Caco-2 (cell line): ENCODE results near the gene TGM1. TPM values are rescaled to one million over a fixed set of nuclear protein-coding genes. Genes with fewer than 3 reads are reported as not detected.
A peak's percentile ranks its signal among the peaks of the same experiment; 100 is the strongest.

Experiments used
- BruUV-seq: library from RNA; stranded (reverse); fragments of 400-500 nt; replicated peaks from 2 replicates; lab custom pipeline; 2021; lab: Mats Ljungman, UMichigan
- CTCF ChIA-PET: fragments of 300-600 bp; sonication (Branson Sonifier 250); formaldehyde crosslinking; loops from one replicate; lab custom pipeline; 2022; ENCODE audit warnings: antibody characterized with exemption; lab: Charles Lee
- POLR2A ChIA-PET: fragments of 300-600 bp; sonication (Branson Sonifier 250); formaldehyde crosslinking; loops from one replicate; lab custom pipeline; 2022; ENCODE audit warnings: antibody characterized with exemption; lab: Charles Lee
- DNase-seq, 2 experiments: peaks; one replicate each; pipeline versions ENCODE4 v3.0.0 to v3.0.0-alpha.2; 2020 to 2022
- H3K27me3 ChIP-seq: replicated peaks from 2 replicates; pipeline ENCODE4 v1.6.0; 2011; ENCODE audit warnings: low read length; ENCODE audit not compliant: control insufficient read depth, insufficient read depth
- H3K36me3 ChIP-seq: 2 replicates; pipeline ENCODE4 v1.5.1; 2011; ENCODE audit warnings: low read length; ENCODE audit not compliant: control insufficient read depth, insufficient read depth
- H3K4me1 ChIP-seq: fragments of 250-450 bp; sonication (Bioruptor Pico); 2 replicates; pipeline ENCODE4 v1.5.1; 2020; ENCODE audit warnings: mild to moderate bottlenecking
- H3K4me3 ChIP-seq: 2 replicates; pipeline ENCODE4 v1.5.1; 2011; ENCODE audit warnings: low read depth, mild to moderate bottlenecking, control low read depth, low read length
- H3K9me3 ChIP-seq: fragments of 250-450 bp; sonication (Bioruptor Pico); 2 replicates; pipeline ENCODE4 v1.5.1; 2020; ENCODE audit warnings: mild to moderate bottlenecking, moderate library complexity
- H3K27ac Mint-ChIP-seq: one replicate; pipeline ENCODE4 v1.8.0; 2022; ENCODE audit warnings: mixed read lengths; ENCODE audit not compliant: unreplicated experiment
- H3K27me3 Mint-ChIP-seq: one replicate; pipeline ENCODE4 v1.8.0; 2022; ENCODE audit warnings: mixed read lengths; ENCODE audit not compliant: insufficient read depth, unreplicated experiment
- H3K36me3 Mint-ChIP-seq: one replicate; pipeline ENCODE4 v1.8.0; 2022; ENCODE audit warnings: mild to moderate bottlenecking, mixed read lengths; ENCODE audit not compliant: insufficient read depth, unreplicated experiment
- H3K4me1 Mint-ChIP-seq: one replicate; pipeline ENCODE4 v1.8.0; 2022; ENCODE audit warnings: low read depth, mixed read lengths; ENCODE audit not compliant: unreplicated experiment
- H3K4me3 Mint-ChIP-seq: one replicate; pipeline ENCODE4 v1.8.0; 2022; ENCODE audit warnings: mild to moderate bottlenecking, moderate library complexity, mixed read lengths; ENCODE audit not compliant: unreplicated experiment
- H3K9me3 Mint-ChIP-seq: one replicate; pipeline ENCODE4 v1.8.0; 2022; ENCODE audit warnings: mixed read lengths; ENCODE audit not compliant: unreplicated experiment
- CTCF ChIP-seq, 2 experiments: fragments of 200-600 bp in 1 of 2; IDR thresholded peaks; 1 replicate in 1 of 2; 2 replicates in 1 of 2; pipeline versions ENCODE4 v1.5.1 to v1.8.0; 2011 to 2022; ENCODE audit warnings: antibody characterized with exemption in 1 of 2, control low read depth in 1 of 2, inconsistent platforms in 1 of 2, low read depth in 1 of 2, low read length in 1 of 2, mild to moderate bottlenecking in 1 of 2, moderate library complexity in 1 of 2; ENCODE audit not compliant: insufficient read depth in 1 of 2, severe bottlenecking in 1 of 2, unreplicated experiment in 1 of 2
- intact Hi-C: fragments of 100-400 bp; cut with micrococcal nuclease; formaldehyde crosslinking; loops from one replicate; pipeline ENCODE4 v1.10.0; 2022; ENCODE audit not compliant: unreplicated experiment
- total RNA-seq: library from RNA; stranded (reverse); gene quantifications from 2 replicates; pipeline ENCODE4 v1.2.3, GENCODE V29; 2022

TGM1 gene
- total RNA-seq, 1 experiment from 2014 or later: 5.9 TPM

GRCh38 chr14:24232645-24233537 lies 30.1 kb downstream of the TGM1 start, which contains the start of gene GMPR2:
GMPR2 (plus strand) TSS chr14:24232929; CDS start chr14:24233254, 325 bp downstream.
- ChIA-PET CTCF (interaction anchor here (1.8 kb wide), 1 partner anchor 10 kb away, joined by 7 read pairs; the partner anchor contains the start of gene TINF2), POLR2A (interaction anchor here (1.8 kb wide), 1 partner anchor 10 kb away, joined by 20 read pairs; the partner anchor contains the start of gene TINF2)
- H3K9me3 Mint-ChIP-seq: no peaks in the 10 kb centered on the region
- BruUV-seq: TSS peak; percentile 71
- Histone ChIP-seq H3K27me3 (no peaks in the 10 kb centered on the region), H3K9me3 (no peaks in the 10 kb centered on the region), H3K4me3 (peak within 1 kb of the TSS; percentile 76), H3K36me3 (peaks cover 3% of the 10 kb centered on the region; the same call in 1 of the 2 replicates), H3K4me1 (no peaks in the 10 kb centered on the region)
- intact Hi-C loops: loop anchor here (1.0 kb wide), 2 partner anchors 9 to 17 kb away; partner anchors contain the start of genes MDP1 and TINF2
- H3K4me1 Mint-ChIP-seq: peaks cover 3% of the 10 kb centered on the region
- peak within 1 kb of the TSS; percentile 85 for H3K27ac Mint-ChIP-seq
- TF ChIP-seq CTCF (IDR thresholded peaks at IDR 0.05; ENCODE audit: insufficient read depth in 1 of 2, low read depth in 1 of 2, low read length in 1 of 2, severe bottlenecking in 1 of 2, unreplicated experiment in 1 of 2): no peak
- DNase-seq: no peak
- peaks cover 32% of the 10 kb centered on the region for H3K36me3 Mint-ChIP-seq
- H3K27me3 Mint-ChIP-seq: no peaks in the 10 kb centered on the region
- H3K4me3 Mint-ChIP-seq: peak within 1 kb of the TSS; percentile 81

- peak; percentile 93 to 94 for DNase-seq
- no peak for TF ChIP-seq CTCF (IDR thresholded peaks at IDR 0.05; ENCODE audit: insufficient read depth in 1 of 2, low read depth in 1 of 2, low read length in 1 of 2, severe bottlenecking in 1 of 2, unreplicated experiment in 1 of 2)
- peaks cover 31% of the 10 kb centered on the region for H3K36me3 Mint-ChIP-seq
- Histone ChIP-seq H3K4me1 (no peaks in the 10 kb centered on the region), H3K27me3 (no peaks in the 10 kb centered on the region), H3K4me3 (peak within 1 kb of the TSS; percentile 76), H3K36me3 (peaks cover 3% of the 10 kb centered on the region; the same call in 1 of the 2 replicates), H3K9me3 (no peaks in the 10 kb centered on the region)
- ChIA-PET POLR2A (interaction anchor here (1.8 kb wide), 1 partner anchor 10 kb away, joined by 20 read pairs; the partner anchor contains the start of gene TINF2), CTCF (interaction anchor here (1.8 kb wide), 1 partner anchor 10 kb away, joined by 7 read pairs; the partner anchor contains the start of gene TINF2)
- no peaks in the 10 kb centered on the region for H3K27me3 Mint-ChIP-seq
- H3K4me3 Mint-ChIP-seq: peak within 1 kb of the TSS; percentile 81
- no TSS peak for BruUV-seq
- peaks cover 4% of the 10 kb centered on the region for H3K4me1 Mint-ChIP-seq
- intact Hi-C loops: loop anchor here (1.0 kb wide), 2 partner anchors 10 to 16 kb away; partner anchors contain the start of genes MDP1 and TINF2
- H3K27ac Mint-ChIP-seq: peak within 1 kb of the TSS; percentile 85
- no peaks in the 10 kb centered on the region for H3K9me3 Mint-ChIP-seq
These were observed 30.8 kb downstream of the TGM1 start, which contains the start of gene NEDD8 for GRCh38 chr14:24232121-24232644. NEDD8 (minus strand) TSS chr14:24232367; CDS start chr14:24232267, 100 bp downstream.
